Measurements from ENCODE around the gene SH2B3.
"Not testable (repeated sequence)": the region's sequence is repeated elsewhere in the genome, so short reads cannot be mapped to it uniquely, and the experiment has no call there.

The SH2B3 gene

DNA sequence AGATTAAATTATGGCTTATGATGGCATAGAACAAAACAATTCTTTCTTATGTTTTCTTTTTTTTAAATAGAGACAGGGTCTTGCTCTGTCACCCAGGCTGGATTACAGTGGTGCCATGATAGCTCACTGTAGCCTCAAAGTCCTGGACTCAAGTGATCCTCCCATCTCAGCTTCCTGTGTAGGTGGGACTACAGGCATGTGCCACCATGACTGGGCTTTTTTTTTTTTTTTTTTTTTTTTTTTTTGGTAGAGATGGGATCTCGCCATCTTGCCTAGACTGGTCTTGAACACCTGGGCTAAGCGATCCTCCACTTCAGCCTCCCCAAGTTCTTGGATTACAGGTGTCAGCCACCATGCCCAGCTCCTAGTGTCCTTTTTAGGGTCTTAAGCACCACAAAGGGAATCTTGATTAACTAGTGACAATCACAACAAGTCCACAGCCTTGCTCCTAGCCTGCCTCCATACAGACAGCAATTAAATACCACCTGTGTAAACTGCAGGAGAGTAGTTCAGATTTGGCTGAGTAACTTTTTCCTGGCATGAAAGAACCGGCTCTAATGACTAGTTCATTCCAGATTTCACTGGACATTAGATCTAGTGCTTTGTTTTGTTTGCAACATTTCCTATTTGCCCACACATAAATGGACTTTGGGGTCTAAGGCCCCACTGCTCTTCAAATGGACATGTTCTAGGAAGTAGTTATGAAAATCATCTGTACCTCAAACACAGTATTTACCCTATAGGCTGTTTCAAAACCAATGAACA, 61.6 kb downstream of the SH2B3 start:
- DNase-seq = no peak

DNA sequence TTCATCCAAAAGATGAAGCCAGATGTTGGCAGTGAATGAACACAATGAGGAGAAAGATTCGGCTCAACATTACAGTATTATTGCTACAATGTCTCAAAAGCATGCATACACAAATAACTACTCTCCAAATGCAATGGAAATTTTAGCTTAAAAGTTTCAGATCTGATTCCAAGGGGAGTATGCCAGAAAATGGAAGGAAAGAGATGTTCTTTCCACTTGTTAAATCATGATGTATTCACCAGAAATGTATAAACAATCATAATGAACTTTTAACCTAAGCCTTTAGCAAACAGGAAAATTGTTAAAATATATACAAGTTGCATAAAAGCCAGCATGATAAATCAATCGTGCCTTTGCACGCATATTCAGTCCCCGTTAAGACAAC, 62.1 kb downstream of the SH2B3 start:
- no peak for DNase-seq

DNA sequence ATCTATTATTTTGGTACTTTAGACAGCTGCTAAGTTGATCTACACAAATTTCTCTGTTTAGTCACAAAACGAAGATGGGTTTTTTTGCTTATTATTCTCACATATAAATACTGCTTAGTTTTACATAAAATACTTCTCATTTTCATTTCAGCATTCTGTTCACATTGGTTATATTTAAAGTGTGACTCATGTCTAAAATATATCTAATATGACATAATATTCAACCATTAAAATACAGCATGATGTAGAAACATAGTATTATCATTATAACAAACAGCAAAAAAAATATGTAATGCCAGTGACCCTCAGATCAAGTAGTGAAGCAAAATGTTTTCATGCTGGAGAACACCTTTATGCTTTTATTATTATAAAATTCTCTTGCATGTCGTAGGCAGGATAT, 63.7 kb downstream of the SH2B3 start:
- no peak for DNase-seq

DNA sequence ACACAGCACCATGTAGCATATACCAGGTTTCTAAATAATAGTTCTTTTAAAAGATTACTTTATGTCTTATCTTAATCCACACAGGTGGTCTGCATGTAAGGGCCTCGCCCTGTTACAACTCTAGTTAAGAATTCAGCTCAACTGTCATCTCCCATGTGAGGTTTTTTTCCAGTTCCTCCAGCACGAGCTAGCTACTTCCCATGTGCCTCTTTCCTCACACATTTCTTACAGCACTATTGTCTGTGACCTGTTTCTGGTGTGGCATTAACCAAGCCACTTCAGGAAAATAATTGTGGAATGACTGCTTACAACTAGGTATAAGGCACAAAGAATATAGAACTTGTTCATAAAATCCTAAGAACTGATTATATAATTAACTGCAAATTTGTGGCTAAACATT, 65.5 kb downstream of the SH2B3 start:
- no peak for DNase-seq

DNA sequence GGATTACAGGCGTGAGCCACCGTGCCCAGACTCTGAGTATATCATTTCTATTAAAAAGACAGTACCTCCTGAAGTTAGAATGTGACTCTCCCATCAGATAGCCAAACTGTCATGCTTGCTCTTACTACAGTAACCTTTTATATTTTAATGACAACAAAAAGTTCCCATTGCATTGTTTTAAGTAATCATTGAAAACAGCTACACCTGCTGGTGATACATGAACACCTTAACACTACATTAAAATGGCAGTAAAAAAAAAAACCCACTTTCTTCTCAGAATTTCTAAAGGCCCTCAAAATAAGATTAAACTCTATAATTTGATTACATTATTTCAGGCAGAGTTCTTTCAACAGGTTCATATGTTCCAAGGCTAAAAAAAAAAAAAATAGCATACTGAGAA, 76.7 kb downstream of the SH2B3 start:
- no peak for DNase-seq

DNA sequence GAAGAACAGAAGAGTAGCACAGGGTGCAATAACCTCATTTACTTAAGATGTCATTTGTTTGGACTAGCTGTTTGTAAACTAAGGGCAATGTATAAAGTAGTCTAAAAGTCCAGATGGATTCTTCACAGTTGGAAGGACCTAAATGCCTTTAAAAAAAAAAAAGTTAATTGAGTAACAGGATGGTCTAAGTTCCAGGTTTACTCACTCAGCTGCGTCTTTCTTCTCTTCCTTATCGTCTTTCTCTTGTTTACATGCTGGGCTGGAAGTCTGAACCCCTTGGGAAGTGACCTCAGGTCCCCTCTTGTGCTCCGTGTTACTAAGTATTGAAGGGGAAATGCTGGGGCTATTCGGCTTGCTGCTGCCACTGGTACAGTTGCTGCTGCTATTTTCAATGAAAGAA, 82.5 kb downstream of the SH2B3 start:
- no peak for DNase-seq

DNA sequence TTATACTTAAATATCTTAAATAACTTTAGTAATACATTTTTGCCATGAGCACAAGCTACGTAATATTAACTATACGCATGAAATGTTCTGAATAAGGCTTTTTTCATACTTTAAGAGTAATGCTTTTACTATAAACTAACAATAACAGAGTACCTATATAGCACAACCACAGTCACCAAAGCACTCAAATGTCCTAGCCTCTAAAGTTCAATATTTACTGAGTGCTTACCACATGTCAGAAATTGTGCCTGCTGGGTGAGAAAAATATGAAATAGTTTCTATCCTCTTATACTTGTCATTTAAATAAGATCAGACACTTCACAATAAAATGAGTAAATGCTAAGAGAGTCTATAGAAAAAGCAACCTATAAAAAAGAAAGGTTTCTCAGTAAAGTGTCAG, 83.1 kb downstream of the SH2B3 start:
- DNase-seq = no peak

DNA sequence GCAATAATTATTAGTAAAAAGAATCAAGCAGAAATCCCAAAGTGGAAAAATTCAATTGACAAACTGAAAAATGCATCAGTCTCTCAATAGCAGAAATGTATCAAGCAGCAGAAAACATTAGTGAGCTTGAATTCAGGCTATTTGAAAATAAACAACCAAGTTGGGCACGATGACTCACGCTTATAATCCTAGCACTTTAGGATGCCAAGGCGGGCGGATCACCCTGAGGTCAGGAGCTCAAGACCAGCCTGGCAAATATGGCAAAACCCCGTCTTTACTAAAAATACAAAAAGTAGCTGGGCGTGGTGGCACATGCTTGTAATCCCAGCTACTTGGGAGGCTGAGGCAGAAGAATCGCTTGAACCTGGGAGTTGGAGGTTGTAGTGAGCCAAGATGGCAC, 87.3 kb downstream of the SH2B3 start:
- DNase-seq = not testable (repeated sequence)

DNA sequence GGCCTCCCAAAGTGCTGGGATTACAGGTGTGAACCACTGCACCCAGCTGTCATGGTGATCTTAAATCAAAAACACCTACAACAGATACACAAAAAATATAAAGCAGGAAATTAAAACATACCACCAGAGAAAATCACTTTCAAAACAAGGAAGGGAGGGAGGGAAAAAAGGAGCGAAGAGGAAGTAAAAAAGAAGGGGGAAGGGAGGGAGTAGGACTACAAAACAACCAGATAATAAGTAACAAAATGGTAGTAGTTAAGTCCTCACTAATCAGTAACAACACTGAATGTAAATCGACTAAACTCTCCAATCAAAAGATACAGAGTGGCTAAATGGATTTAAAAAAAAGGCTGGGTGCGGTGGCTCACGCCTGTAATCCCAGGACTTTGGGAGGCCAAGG, 89.0 kb downstream of the SH2B3 start:
- DNase-seq = no peak

Data from stimulated activated CD4-positive, alpha-beta T cell treated with anti-CD3 and anti-CD28 coated beads, Interleukin-4, amount 100 ng/mL, for 1 hour (primary cell).